ENCODE results near the gene PDE2A. TPM values are rescaled to one million over a fixed set of nuclear protein-coding genes. Genes with fewer than 3 reads are reported as not detected.

Gene PDE2A
- total and polyA plus RNA-seq, 2 of the 4 experiments (the other 2 are of a cell fraction), result 0.02 TPM; not detected in 1

- Histone ChIP-seq H2BK20ac (ENCODE audit: low read depth, low read length) (no peak overlapping the region), H4K20me1 (ENCODE audit: insufficient read depth, low read length) (no peaks in the 10 kb centered on the region), H3K79me1 (ENCODE audit: low read depth in 1 of 2, low read length in 2 of 2) (no peaks in the 10 kb centered on the region), H3K27me3 (ENCODE audit: control insufficient read depth, insufficient read depth, low read length) (peaks cover 67% of the 10 kb centered on the region), H2BK120ac (ENCODE audit: low read depth, low read length) (no peak overlapping the region), H3K9me3 (ENCODE audit: control insufficient read depth, insufficient read depth, low read length) (peaks cover 10% of the 10 kb centered on the region), H3K14ac (replicated peaks; ENCODE audit: low read depth, low read length) (no peak overlapping the region), H2AFZ (replicated peaks; ENCODE audit: low read length, poor library complexity) (no peak overlapping the region), H3K23ac (ENCODE audit: low read depth, low read length) (no peak overlapping the region), H2AK9ac (replicated peaks; ENCODE audit: low read depth, low read length, poor library complexity) (no peak overlapping the region), H4K91ac (ENCODE audit: insufficient read depth, low read depth, low read length) (no peak overlapping the region), H4K8ac (ENCODE audit: low read depth in 2 of 2, low read length in 2 of 2) (no peak overlapping the region), H2BK5ac (ENCODE audit: low read depth, low read length, poor library complexity, severe bottlenecking) (no peak overlapping the region), H3K4me1 (ENCODE audit: control insufficient read depth, insufficient read depth, low read length) (no peaks in the 10 kb centered on the region), H2AK5ac (ENCODE audit: low read depth, low read length) (no peak overlapping the region), H3K9ac (ENCODE audit: low read depth, low read length) (no peak overlapping the region), H3K4me3 (ENCODE audit: insufficient read depth, low read depth, low read length) (no peak overlapping the region), H2BK15ac (ENCODE audit: low read depth, low read length) (no peak overlapping the region), H3K4ac (ENCODE audit: low read depth, low read length) (no peak overlapping the region), H3K4me2 (ENCODE audit: low read depth, low read length) (no peak overlapping the region), H4K5ac (ENCODE audit: low read depth, low read length) (no peak overlapping the region), H3K36me3 (ENCODE audit: control insufficient read depth, insufficient read depth, low read length) (no peaks in the 10 kb centered on the region), H3K27ac (ENCODE audit: insufficient read depth, low read length) (no peak overlapping the region), H3K9me1 (ENCODE audit: insufficient read depth, low read length) (0 out of 2 replicates have a peak, but pooled peaks cover 3% of the 10 kb centered on the region), H3K18ac (ENCODE audit: low read depth, low read length) (no peak overlapping the region), H3K56ac (ENCODE audit: extremely low read depth, insufficient read depth, low read length) (no peak overlapping the region)
- dilution Hi-C loops (cut with HindIII; ENCODE audit: low sequenced_read_pairs, unreplicated experiment), result no loop called here
- in situ Hi-C loops (cut with MboI; ENCODE audit: low sequenced_read_pairs), result no loop called here
- DNase-seq, result no peak
- BruUV-seq (replicated peaks), result no TSS peak
- no peak for ATAC-seq (ENCODE audit: low read depth)
- WGBS, 2 experiments (ENCODE audit: extremely low coverage in 2 of 2, insufficient read length in 1 of 2), result no CpG with 5 or more reads among the region's 6 CpGs
- intact Hi-C loops (cut with micrococcal nuclease), result no loop called here
- TF ChIP-seq CTCF (conservative IDR thresholded peaks at IDR 0.05; ENCODE audit: low read depth, low read length) (no peak), RFX5 (IDR thresholded peaks at IDR 0.05; ENCODE audit: low read depth, low read length) (no peak), MAFK (IDR thresholded peaks at IDR 0.05; ENCODE audit: low read depth, low read length) (no peak), ELK1 (IDR thresholded peaks at IDR 0.05; ENCODE audit: borderline replicate concordance, low read depth, low read length) (no peak), MXI1 (IDR thresholded peaks at IDR 0.05; ENCODE audit: borderline replicate concordance, low read depth, low read length) (no peak), RAD21 (IDR thresholded peaks at IDR 0.05; ENCODE audit: low read length) (no peak), USF2 (IDR thresholded peaks at IDR 0.05; ENCODE audit: low read depth, low read length) (no peak), BHLHE40 (IDR thresholded peaks at IDR 0.05; ENCODE audit: low read depth, low read length) (no peak), SMC3 (IDR thresholded peaks at IDR 0.05; ENCODE audit: low read depth, low read length) (no peak), FOS (IDR thresholded peaks at IDR 0.05; ENCODE audit: low read depth, low read length) (no peak), MAZ (IDR thresholded peaks at IDR 0.05; ENCODE audit: borderline replicate concordance, low read depth, low read length) (no peak), RCOR1 (IDR thresholded peaks at IDR 0.05; ENCODE audit: insufficient replicate concordance, low read length) (no peak), CHD1 (IDR thresholded peaks at IDR 0.05; ENCODE audit: low read depth, low read length) (no peak), NFE2L2 (IDR thresholded peaks at IDR 0.05; ENCODE audit: low read depth, low read length) (no peak), POLR2A (IDR thresholded peaks at IDR 0.05; ENCODE audit: low read depth, low read length) (no peak), CEBPB (IDR thresholded peaks at IDR 0.05; ENCODE audit: low read depth, low read length) (no peak)
- ChIA-PET POLR2A (ENCODE audit: unreplicated experiment) (no interaction called here), CTCF (no interaction called here)
Observed at GRCh38 chr11:72665911-72666472, 8.2 kb downstream of the PDE2A start.

Measured in IMR-90 (cell line).